Measurements from ENCODE around the gene EMC9. TPM values are rescaled to one million over a fixed set of nuclear protein-coding genes. Genes with fewer than 3 reads are reported as not detected.

The EMC9 gene
- total RNA-seq, 4 donors from 2014 or later, result 6.7 to 16.3 (median 11.6) TPM

DNA sequence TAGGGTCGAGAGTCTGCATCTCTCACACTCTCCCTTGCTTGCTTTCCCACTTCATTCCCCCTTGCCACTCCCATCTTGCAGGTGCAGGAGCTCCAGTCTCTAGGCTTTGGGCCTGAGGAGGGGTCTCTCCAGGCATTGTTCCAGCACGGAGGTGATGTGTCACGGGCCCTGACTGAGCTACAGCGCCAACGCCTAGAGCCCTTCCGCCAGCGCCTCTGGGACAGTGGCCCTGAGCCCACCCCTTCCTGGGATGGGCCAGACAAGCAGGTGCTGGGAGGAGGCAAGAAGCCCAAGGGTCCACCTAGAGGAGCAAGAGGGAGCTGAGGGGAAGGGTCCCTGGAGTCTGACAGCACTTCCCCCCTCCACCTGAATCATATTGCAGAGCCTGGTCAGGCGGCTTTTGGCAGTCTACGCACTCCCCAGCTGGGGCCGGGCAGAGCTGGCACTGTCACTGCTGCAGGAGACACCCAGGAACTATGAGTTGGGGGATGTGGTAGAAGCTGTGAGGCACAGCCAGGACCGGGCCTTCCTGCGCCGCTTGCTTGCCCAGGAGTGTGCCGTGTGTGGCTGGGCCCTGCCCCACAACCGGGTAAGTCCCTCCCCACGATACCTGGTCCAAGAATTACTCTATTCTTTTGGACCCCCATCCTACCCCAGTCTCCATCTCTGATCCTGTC lies 10.2 kb upstream of the EMC9 start:
- no peak for TF ChIP-seq CTCF (IDR thresholded peaks at IDR 0.05; ENCODE audit: low read depth)

DNA sequence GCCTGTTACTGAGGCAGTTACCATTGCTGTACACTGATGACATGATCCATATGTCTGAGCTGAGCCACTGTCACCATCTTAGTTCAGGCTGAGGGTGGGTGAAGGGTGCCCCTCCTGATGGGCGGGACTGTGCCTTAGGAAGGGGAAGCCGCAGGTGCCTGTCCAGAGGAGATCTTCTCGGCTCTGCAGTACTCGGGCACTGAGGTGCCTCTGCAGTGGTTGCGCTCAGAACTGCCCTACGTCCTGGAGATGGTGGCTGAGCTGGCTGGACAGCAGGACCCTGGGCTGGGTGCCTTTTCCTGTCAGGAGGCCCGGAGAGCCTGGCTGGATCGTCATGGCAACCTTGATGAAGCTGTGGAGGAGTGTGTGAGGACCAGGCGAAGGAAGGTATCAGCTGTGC lies 9.6 kb upstream of the EMC9 start:
- TF ChIP-seq CTCF (IDR thresholded peaks at IDR 0.05; ENCODE audit: low read depth), result no peak

DNA sequence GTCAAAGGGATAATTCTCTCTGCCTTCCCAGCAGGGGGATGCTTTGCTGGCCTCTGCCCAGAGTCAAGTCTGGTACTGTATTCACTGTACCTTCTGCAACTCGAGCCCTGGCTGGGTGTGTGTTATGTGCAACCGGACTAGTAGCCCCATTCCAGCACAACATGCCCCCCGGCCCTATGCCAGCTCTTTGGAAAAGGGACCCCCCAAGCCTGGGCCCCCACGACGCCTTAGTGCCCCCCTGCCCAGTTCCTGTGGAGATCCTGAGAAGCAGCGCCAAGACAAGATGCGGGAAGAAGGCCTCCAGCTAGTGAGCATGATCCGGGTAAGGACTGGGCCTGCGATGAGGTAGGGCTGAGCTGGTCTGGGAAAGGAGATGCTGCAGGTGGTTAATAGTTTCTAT lies 9.2 kb upstream of the EMC9 start:
- no peak for TF ChIP-seq CTCF (IDR thresholded peaks at IDR 0.05; ENCODE audit: low read depth)

- TF ChIP-seq CTCF (IDR thresholded peaks at IDR 0.05; ENCODE audit: low read depth), result no peak
Observed at GRCh38 chr14:24150061-24150460, 8.7 kb upstream of the EMC9 start.

- TF ChIP-seq CTCF (IDR thresholded peaks at IDR 0.05; ENCODE audit: low read depth), result no peak
Observed at GRCh38 chr14:24149302-24149969, 8.0 kb upstream of the EMC9 start.

DNA sequence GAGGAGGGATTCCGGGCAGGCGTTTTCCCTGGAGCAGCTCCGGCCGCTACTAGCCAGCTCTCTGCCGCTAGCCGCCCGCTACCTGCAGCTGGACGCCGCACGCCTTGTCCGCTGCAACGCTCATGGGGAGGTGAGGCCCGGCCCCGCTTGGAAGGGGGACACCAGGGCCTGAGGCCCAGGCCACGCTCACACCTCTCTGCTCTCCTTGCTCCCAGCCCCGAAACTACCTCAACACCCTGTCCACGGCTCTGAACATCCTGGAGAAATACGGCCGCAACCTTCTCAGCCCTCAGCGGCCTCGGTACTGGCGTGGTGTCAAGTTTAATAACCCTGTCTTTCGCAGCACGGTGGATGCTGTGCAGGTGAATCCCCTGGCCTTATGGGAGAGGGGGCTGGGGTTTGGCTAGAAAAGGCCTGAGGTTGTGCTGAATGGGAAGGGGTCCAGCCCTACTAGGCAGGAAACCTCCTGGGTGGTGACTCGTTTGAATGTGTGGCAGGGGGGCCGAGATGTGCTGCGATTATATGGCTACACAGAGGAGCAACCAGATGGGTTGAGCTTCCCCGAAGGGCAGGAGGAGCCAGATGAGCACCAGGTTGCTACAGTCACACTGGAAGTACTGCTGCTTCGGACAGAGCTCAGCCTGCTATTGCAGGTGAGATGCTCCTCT lies 6.5 kb upstream of the EMC9 start:
- TF ChIP-seq CTCF (IDR thresholded peaks at IDR 0.05; ENCODE audit: low read depth), result no peak
